Rectal smooth muscle tissue (tissue), 1 donor: Measurements from ENCODE around the gene PTGIS.

ENCODE experiments used
- H3K27ac ChIP-seq: one replicate; pipeline ENCODE4 v1.7.0; 2013; ENCODE audit warnings: low read depth, low read length, inconsistent platforms
- H3K27me3 ChIP-seq: one replicate; pipeline ENCODE4 v1.7.0; 2013; ENCODE audit warnings: low read length; ENCODE audit not compliant: control insufficient read depth, insufficient read depth
- H3K36me3 ChIP-seq: one replicate; pipeline ENCODE4 v1.7.0; 2013; ENCODE audit warnings: low read length; ENCODE audit not compliant: control insufficient read depth, insufficient read depth
- H3K4me1 ChIP-seq: one replicate; pipeline ENCODE4 v1.7.0; 2013; ENCODE audit warnings: low read length; ENCODE audit not compliant: control insufficient read depth, insufficient read depth
- H3K4me3 ChIP-seq: one replicate; pipeline ENCODE4 v1.7.0; 2013; ENCODE audit warnings: low read length
- H3K9ac ChIP-seq: one replicate; pipeline ENCODE4 v1.7.0; 2013; ENCODE audit warnings: low read length

The PTGIS gene

GRCh38 chr20:49519777-49520359, 48.1 kb downstream of the PTGIS start:
- Histone ChIP-seq H3K4me3 (no peak overlapping the region), H3K27ac (no peak overlapping the region), H3K9ac (no peak overlapping the region), H3K4me1 (no peaks in the 10 kb centered on the region), H3K36me3 (no peaks in the 10 kb centered on the region), H3K27me3 (no peaks in the 10 kb centered on the region)

DNA sequence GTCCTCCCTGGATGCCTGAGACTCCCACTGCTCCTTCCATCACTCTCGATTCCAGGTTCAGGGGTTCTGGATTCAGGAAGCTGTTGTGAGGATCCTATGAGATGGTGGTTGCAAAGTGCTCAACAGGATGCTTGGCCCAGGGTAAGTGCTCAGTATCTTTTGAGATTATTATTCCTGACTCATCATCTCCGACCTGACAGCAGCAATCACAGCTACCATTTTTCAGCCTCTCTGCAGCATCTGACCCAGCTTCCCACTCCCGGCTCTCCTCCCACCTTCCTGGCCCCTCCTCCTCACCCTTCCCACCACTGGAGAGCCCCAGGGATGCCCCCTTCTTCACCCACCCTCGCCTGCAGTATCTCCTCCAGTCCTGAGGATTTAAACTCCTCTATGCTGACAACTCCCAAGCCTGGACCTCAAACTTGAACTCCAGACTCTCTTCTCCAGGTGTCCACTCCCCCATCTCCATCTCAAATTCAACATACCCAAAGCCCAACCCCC, 48.7 kb downstream of the PTGIS start:
- Histone ChIP-seq H3K4me3 (no peak overlapping the region), H3K9ac (no peak overlapping the region), H3K4me1 (no peaks in the 10 kb centered on the region), H3K27ac (no peak overlapping the region), H3K27me3 (no peaks in the 10 kb centered on the region), H3K36me3 (no peaks in the 10 kb centered on the region)

- Histone ChIP-seq H3K4me3 (no peak overlapping the region), H3K36me3 (no peaks in the 10 kb centered on the region), H3K9ac (no peak overlapping the region), H3K4me1 (no peaks in the 10 kb centered on the region), H3K27me3 (no peaks in the 10 kb centered on the region), H3K27ac (no peak overlapping the region)
Measured at GRCh38 chr20:49518576-49518975, 49.4 kb downstream of the PTGIS start.

GRCh38 chr20:49517805-49518100, 50.2 kb downstream of the PTGIS start:
- H3K4me1 ChIP-seq = no peaks in the 10 kb centered on the region
- H3K27ac ChIP-seq = no peak overlapping the region
- H3K4me3 ChIP-seq = no peak overlapping the region
- H3K36me3 ChIP-seq = no peaks in the 10 kb centered on the region
- no peaks in the 10 kb centered on the region for H3K27me3 ChIP-seq
- no peak overlapping the region for H3K9ac ChIP-seq

GRCh38 chr20:49516916-49517804, 50.8 kb downstream of the PTGIS start:
- H3K9ac ChIP-seq = no peak overlapping the region
- no peak overlapping the region for H3K27ac ChIP-seq
- H3K4me1 ChIP-seq = no peaks in the 10 kb centered on the region
- no peaks in the 10 kb centered on the region for H3K27me3 ChIP-seq
- no peaks in the 10 kb centered on the region for H3K36me3 ChIP-seq
- no peak overlapping the region for H3K4me3 ChIP-seq

DNA sequence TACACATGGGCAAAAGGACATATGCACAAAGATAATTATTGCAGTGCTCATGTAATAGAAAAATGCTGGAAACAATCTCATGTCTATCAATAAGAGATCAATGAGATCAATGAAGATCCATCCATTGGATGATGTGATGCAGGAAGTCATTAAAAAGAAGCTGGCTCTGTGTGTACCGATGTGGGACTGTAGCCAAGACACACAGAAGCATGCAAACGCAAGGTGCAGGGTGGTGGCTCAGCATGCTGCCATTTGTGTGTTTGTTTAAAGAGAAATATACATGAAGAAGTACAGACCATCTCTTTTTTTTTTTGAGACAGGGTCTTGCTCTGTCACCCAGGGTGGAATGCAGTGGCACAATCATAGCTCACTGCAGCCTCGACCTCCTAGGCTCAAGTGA, 52.4 kb downstream of the PTGIS start:
- Histone ChIP-seq H3K27me3 (no peaks in the 10 kb centered on the region), H3K36me3 (no peaks in the 10 kb centered on the region), H3K27ac (no peak overlapping the region), H3K4me1 (peaks cover 6% of the 10 kb centered on the region), H3K4me3 (no peak overlapping the region), H3K9ac (no peak overlapping the region)

DNA sequence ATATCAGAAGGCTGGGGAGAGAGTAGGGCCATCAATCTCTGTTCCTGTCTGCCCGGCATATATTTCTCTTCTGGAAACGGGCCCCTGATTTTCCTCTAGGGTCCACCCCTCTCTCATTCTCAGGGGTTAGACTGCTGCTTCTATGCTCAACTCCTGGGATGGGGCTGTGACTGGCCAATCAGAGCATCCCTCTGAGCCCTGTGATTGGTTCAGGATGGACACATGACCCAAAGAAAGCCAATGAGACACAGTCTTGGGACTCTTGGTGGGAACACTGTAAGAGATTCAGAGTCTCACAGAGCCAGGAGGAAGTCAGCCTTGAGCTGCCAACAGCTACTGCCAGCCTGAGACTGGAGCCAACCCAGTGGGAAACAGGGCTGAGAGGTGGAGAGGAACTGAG, 54.4 kb downstream of the PTGIS start:
- Histone ChIP-seq H3K36me3 (no peaks in the 10 kb centered on the region), H3K27ac (no peak overlapping the region), H3K4me1 (peaks cover 9% of the 10 kb centered on the region)

GRCh38 chr20:49513009-49513408, 54.9 kb downstream of the PTGIS start:
- H3K36me3 ChIP-seq = no peaks in the 10 kb centered on the region
- H3K9ac ChIP-seq = no peak overlapping the region
- H3K4me3 ChIP-seq = no peak overlapping the region
- no peak overlapping the region for H3K27ac ChIP-seq
- H3K27me3 ChIP-seq = no peaks in the 10 kb centered on the region
- peaks cover 9% of the 10 kb centered on the region for H3K4me1 ChIP-seq

More for the DNA sequence above, 54.4 kb downstream of the PTGIS start:
- Histone ChIP-seq H3K9ac (no peak overlapping the region), H3K27me3 (no peaks in the 10 kb centered on the region), H3K4me3 (no peak overlapping the region)

GRCh38 chr20:49511788-49512525, 56.0 kb downstream of the PTGIS start:
- Histone ChIP-seq H3K27ac (no peak overlapping the region), H3K36me3 (no peaks in the 10 kb centered on the region), H3K27me3 (no peaks in the 10 kb centered on the region), H3K9ac (no peak overlapping the region), H3K4me3 (no peak overlapping the region), H3K4me1 (peaks cover 9% of the 10 kb centered on the region)

DNA sequence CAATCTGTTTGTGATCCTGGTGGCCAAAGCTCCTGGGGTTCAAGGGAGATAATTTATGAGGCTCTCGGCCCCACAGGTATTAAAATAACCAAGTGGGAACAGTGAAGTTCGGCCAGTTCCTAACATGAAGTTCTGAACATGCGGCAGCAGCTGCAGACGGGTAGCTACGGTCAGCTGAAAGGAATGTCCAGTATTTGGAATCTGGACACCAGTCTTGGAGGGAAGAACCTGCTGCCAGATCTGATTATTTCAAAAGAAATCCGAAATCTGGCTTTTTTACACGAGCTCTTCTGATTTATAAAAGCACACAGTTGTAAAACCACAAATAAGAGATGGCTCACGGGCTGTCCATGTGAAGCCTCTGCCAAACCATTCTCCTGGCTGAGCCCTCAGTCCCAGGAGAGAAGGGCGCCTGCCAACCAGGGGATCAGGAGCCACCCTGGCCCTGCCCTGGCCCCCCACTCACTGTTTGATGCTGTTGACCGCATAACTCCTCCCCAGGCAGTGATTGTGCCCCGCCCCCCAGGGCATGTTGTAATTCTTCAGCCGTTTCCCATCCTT, 57.3 kb downstream of the PTGIS start:
- no peak overlapping the region for H3K4me3 ChIP-seq
- H3K9ac ChIP-seq = no peak overlapping the region
- H3K36me3 ChIP-seq = no peaks in the 10 kb centered on the region
- no peaks in the 10 kb centered on the region for H3K27me3 ChIP-seq
- peak overlapping the region; percentile 80 for H3K27ac ChIP-seq
- peaks cover 9% of the 10 kb centered on the region for H3K4me1 ChIP-seq

- Histone ChIP-seq H3K27ac (no peak overlapping the region), H3K27me3 (no peaks in the 10 kb centered on the region), H3K36me3 (no peaks in the 10 kb centered on the region), H3K9ac (no peak overlapping the region), H3K4me1 (peaks cover 9% of the 10 kb centered on the region), H3K4me3 (no peak overlapping the region)
Measured at GRCh38 chr20:49508435-49509199, 59.3 kb downstream of the PTGIS start.
